NCI-H1092 treated with DMSO at 0.1 percent for 48 hours (cell line): ENCODE measurements around the gene SORCS2.
A peak's percentile ranks its signal among the peaks of the same experiment; 100 is the strongest.

ENCODE experiments used
- DNase-seq: peaks from one replicate; lab custom pipeline; 2025; lab: John Stamatoyannopoulos, UW

SORCS2 gene

GRCh38 chr4:7192252-7193029, at the start of gene SORCS2:
Gene SORCS2 (plus strand): TSS chr4:7192538.
- DNase-seq = peak; percentile 67

- no peak for DNase-seq
Measured at GRCh38 chr4:7144374-7145290, 47.7 kb upstream of the SORCS2 start.

- no peak for DNase-seq
Measured at GRCh38 chr4:7145291-7145934, 46.9 kb upstream of the SORCS2 start.

- DNase-seq = no peak
Measured at GRCh38 chr4:7146059-7146785, 46.1 kb upstream of the SORCS2 start.

DNA sequence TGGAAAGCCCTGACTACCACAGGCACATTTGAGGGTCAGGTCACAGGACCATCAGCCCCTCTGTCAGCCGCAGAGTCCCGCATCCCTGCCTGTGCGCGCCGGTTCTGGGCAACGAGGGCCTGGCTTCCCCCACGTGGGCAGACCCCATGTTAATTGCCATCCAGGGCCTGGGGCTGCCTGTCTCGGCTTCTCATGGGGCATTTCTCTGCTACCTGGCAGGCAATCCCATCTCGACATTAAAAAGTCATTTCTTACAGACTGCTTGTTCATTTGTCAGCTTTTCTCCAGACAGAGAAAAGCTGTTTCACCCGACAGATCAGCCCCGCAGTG, 45.6 kb upstream of the SORCS2 start:
- no peak for DNase-seq

DNA sequence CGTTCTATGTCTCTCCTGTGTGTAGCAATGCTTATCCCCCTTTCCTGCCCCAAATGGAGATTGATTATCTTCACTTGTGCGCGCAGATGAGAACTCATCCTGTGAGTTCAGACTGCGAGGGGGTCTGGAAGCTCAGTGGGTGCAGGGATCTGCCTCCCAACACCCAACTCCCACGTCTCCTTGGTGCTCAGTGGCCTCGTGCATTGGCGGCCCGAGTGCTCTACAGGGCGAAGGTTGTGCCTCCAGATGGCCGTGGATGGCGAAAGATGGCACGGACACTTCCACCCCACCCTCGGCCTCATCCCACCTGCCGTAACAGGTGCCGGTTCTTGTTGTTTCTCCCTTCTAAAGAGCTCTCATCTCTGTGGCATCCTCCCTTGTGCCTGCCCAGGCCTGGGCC, 45.1 kb upstream of the SORCS2 start:
- DNase-seq = no peak

- DNase-seq = no peak
Measured at GRCh38 chr4:7147661-7148310, 44.6 kb upstream of the SORCS2 start.

- DNase-seq = no peak
Measured at GRCh38 chr4:7148337-7148736, 44.0 kb upstream of the SORCS2 start.

DNA sequence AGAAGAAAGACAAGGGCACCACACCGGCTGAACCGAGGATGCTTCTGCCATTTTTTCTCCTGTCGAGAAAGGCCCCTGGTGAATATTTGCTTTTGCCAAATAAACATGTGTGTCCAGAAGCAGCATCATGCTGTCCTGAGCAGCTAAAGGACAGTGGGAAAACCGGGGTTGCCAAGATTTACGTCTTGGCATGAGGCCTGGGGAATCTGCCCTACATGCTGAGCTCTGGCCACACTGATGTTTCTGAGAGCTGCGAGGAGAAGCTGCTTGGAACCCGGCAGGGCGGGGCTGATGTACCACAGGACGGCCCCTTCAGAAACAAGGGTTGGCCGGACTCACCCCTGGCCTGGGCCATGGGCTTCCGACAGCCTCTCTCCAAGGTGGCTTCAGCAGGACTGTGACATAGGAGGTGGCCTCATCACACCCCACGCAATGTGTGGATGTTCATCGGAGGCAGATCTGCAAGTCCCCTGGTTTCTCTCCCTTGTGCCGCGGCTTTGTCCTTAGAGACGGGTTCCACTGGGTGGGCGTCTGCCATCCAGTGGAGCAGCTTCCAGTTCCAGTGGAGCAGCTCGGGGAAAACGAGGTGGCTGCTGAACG, 42.2 kb upstream of the SORCS2 start:
- no peak for DNase-seq

GRCh38 chr4:7151668-7152227, 40.6 kb upstream of the SORCS2 start:
- DNase-seq = no peak

DNA sequence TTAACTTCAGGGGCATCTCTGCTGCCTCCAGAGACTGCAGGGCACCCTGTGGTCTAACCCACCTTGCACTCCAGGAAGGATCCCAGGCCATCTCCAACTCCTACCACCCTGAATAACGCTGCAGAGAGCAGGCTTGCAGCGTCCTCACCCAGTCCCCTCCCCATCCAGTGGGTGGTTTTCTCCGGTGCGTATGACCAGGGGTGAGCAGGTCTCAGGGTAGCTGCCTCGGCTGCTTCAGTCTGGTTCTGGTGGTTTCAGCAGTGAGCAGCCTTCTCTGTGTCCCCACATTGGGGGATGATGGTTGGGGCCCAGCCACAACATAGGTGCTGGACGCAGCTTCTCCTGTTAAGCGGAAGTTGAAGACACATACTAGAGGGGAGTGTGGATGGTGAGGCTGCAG, 38.6 kb upstream of the SORCS2 start:
- DNase-seq = no peak

DNA sequence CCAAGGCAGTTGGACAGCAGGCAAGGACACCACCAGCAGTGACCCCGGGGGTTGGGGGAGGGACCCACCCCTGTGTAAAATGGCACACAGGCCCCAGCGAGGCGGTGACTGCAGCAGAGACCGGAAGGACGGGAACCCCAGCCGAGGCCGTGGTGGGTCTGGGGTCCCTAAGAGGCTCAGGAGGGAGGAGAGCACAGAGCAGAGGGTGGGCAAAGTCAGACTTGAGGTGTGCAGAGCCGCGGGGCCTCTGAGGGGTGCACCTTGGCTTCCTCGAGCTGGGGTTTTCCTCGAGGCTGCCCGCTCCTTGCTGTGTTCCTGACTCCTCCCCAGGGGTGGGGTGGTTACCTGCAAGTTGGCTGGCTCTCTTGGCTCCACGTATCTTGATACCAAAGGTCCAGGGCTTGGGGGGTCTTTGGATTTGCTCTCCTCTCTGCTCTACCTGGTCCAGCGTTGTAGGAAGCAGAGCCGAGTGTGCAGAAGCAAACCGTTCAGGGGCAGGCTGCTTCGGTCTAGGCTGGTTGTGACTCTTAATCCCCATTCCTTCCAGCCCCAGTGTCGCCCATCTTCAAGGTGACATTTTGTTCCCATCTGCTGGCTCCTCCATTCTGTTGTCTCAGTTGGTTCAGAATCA, 37.9 kb upstream of the SORCS2 start:
- DNase-seq = no peak

GRCh38 chr4:7155590-7156071, 36.7 kb upstream of the SORCS2 start:
- no peak for DNase-seq

- no peak for DNase-seq
Measured at GRCh38 chr4:7156328-7156727, 36.0 kb upstream of the SORCS2 start.

DNA sequence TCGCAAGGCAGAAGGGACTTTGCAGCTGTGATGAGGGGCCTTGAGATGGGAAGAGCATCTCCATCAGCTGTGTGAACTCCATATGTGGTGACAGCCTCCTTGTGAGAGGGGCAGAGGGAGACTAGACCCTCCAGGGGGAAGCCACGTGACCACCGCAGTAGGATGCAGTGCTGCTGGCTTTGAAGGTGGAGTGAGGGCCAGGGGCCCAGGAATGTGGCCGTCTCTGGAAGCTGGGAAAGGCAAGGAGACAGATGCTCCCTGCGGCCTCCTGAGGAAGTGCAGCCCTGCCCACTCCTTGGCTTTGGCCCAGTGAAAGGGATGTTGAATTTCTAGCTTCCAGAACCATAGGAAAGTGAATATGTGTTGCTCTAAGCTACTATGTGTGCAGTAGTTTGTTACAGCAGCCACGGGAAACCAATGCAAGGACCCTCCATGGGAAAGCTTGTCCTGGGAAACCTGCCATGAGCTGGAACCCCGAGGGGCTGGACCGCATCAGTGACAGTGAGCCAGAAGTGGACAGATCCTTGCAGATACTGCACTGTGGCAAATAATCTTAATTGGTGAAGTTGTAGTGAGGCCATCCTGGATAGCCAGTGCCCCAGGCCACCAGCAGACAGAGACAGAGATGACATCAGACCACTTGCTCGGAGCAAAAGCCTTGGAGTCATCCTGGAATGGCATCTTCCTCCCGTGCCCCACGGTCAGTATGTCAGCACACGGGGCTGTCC, 35.4 kb upstream of the SORCS2 start:
- DNase-seq = no peak

GRCh38 chr4:7157666-7158065, 34.7 kb upstream of the SORCS2 start:
- DNase-seq = no peak

- DNase-seq = no peak
Measured at GRCh38 chr4:7158081-7158750, 34.1 kb upstream of the SORCS2 start.

DNA sequence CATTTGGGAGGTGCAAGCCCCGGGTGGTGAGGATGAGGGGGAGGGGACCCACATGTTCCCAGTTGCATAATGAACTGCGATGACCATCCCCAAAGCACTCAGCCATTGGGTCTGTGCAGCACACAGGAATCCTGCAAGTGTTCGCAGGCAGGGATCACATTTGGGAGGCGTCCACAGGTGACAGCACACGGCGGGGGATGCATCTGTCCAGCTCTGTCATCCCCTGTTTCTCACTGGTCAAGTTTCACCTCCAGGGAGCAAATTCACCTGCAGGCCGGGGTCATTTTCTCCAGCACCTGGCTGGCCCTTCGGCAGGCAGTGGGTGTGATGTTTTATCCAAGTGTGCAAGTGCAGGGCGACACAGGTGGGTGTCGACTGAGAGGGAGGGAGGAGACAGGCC, 33.3 kb upstream of the SORCS2 start:
- no peak for DNase-seq

DNA sequence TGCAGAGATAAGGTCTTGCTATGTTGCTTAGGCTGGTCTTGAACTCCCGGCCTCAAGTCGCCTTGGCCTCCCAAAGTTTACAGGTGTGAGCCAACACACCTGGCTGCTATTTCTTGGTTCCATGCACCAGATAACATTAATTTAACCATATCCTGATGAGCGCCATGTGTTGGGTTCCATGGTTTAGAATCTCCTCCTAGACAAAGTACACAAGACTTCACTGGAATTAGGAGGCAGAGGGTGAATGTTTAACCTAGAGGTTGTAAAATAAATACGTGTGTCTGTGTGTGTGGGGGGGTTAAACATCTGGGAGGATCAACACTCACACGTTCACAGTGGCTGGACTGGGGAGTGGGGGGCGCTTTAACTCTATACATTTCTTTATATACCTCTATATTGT, 32.4 kb upstream of the SORCS2 start:
- DNase-seq = no peak
